ENCODE results near the gene CHRNB1.

CHRNB1 gene

DNA sequence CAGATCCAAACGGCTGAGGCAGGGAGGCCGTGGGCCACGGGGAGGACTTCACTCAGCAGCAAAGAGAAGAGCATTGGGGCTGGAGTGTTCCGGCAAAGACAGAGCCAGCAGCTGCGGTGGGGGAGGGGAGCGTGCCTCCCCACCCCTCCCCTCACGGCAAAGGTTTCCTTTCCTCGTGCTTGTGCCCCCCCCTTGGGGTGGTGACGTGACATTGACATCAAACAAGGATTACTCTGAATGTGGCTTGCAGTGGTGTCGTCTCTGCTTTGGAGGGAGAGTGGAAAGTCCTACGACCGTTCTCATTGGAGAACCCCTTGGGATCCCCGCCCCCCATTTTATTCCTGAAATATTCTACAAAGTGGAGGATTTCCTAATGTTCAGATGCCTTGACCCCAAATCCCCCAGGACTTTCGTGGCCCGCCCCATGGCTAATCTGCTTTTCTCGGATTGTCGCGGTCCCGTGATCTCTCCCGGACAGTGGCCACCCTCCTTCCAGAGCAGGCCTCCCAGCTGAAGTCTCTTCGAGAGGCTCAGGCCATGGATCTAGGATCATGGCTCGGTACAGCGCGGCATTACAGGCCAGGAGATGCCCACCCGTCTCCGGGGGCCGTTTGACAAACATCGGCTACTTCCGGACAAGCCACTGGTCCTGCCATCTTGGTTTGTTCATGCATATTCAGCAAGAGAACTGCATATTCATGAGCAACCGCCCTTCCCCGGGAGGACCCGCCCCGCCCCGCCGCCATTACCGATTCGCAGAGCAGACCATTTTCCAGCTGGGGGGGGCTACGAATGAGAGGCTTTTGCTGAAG, 38.6 kb downstream of the CHRNB1 start:
- peak; percentile 88 for DNase-seq (ENCODE audit: low read depth, low spot score)
- peak overlapping the region; percentile 81 for H3K4me3 ChIP-seq (ENCODE audit: low read depth, low read length)
- TF ChIP-seq, protein P1, sequence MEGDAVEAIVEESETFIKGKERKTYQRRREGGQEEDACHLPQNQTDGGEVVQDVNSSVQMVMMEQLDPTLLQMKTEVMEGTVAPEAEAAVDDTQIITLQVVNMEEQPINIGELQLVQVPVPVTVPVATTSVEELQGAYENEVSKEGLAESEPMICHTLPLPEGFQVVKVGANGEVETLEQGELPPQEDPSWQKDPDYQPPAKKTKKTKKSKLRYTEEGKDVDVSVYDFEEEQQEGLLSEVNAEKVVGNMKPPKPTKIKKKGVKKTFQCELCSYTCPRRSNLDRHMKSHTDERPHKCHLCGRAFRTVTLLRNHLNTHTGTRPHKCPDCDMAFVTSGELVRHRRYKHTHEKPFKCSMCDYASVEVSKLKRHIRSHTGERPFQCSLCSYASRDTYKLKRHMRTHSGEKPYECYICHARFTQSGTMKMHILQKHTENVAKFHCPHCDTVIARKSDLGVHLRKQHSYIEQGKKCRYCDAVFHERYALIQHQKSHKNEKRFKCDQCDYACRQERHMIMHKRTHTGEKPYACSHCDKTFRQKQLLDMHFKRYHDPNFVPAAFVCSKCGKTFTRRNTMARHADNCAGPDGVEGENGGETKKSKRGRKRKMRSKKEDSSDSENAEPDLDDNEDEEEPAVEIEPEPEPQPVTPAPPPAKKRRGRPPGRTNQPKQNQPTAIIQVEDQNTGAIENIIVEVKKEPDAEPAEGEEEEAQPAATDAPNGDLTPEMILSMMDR (IDR thresholded peaks at IDR 0.05; ENCODE audit: low read depth, low read length): no peak
- in situ Hi-C loops (cut with HindIII; ENCODE audit: low sequenced_read_pairs): no loop called here

DNA sequence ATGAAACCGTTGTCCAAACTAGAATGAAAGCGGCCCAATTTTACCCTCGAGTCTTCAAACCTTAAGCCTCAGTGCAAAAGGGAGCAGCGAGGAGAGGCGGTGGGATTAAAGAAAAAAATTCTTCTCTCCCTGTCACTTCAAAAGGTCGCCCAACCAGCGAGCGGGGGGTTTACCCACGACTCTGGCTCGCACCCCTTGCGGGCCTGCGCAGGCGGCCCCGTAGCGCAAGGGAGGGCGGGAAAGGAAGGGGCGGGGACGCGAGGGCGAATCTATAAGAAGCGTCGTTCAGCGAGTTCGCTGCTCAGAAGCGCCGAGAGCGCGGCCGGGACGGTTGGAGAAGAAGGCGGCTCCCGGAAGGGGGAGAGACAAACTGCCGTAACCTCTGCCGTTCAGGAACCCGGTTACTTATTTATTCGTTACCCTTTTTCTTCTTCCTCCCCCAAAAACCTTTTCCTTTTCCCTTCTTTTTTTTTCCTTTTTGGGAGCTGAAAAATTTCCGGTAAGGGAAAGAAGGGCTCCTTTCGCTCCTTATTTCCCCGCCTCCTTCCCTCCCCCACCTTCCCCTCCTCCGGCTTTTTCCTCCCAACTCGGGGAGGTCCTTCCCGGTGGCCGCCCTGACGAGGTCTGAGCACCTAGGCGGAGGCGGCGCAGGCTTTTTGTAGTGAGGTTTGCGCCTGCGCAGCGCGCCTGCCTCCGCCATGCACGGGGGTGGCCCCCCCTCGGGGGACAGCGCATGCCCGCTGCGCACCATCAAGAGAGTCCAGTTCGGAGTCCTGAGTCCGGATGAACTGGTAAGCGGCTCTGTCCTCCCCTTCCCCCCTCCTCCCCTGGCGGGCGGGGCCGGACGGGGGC, 39.4 kb downstream of the CHRNB1 start, which contains the start of gene POLR2A:
Gene POLR2A (plus strand): TSS at position 300 of the 852 bp plus-strand sequence.
- in situ Hi-C loops (cut with HindIII; ENCODE audit: low sequenced_read_pairs): no loop called here
- peak within 1 kb of the TSS; percentile 81 for H3K4me3 ChIP-seq (ENCODE audit: low read depth, low read length)
- DNase-seq (ENCODE audit: low read depth, low spot score): peak; percentile 99
- TF ChIP-seq, protein P1 (IDR thresholded peaks at IDR 0.05; ENCODE audit: low read depth, low read length): no peak

DNA sequence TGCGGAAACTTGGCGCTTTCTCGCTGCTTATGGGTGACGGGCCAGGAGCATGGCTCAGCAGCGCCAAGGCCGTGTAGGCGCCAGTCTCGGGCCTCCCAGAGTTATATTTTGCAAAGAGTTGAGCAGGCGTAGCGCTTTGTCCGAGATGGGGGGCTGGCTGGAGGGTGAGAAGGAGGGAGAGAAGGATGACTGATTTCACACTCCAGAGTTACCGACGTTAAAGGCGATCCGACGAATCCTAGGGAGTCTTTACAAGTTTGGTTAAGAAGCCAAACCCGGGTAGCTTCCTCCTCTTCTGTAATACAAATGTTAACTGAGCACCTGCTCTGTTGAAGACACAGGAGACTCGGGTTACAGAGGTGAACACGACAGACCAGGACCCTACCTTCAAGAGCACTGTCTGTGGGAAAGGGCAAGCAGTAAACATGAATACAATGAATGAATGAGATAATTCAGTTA, 40.1 kb downstream of the CHRNB1 start:
- TF ChIP-seq, protein P1 (IDR thresholded peaks at IDR 0.05; ENCODE audit: low read depth, low read length): peak; percentile 10

DNA sequence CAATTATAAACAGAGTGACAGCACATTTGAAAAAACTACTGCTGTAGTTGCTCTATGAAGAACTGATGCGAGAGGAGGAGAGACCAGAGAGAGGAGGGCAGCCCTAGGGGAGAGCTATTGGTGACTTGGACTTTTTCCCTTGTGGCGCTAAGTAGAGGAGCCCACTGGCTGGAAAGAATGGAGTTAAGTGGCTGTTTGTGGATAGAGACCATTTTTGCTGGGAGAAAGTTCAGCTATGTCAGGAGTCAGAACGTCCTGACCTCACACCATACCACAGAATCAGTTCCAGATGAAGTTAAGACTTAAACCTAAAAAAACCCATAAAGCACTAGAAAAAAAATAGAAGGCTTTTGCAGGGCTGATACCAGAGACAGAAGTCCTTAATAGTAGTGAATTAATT, 41.3 kb downstream of the CHRNB1 start:
- DNase-seq (ENCODE audit: low read depth, low spot score): peak; percentile 33

More for the DNA sequence above, 40.1 kb downstream of the CHRNB1 start:
- DNase-seq (ENCODE audit: low read depth, low spot score): no peak
- in situ Hi-C loops (cut with HindIII; ENCODE audit: low sequenced_read_pairs): no loop called here
- H3K4me3 ChIP-seq (ENCODE audit: low read depth, low read length): peak overlapping the region; percentile 81

DNA sequence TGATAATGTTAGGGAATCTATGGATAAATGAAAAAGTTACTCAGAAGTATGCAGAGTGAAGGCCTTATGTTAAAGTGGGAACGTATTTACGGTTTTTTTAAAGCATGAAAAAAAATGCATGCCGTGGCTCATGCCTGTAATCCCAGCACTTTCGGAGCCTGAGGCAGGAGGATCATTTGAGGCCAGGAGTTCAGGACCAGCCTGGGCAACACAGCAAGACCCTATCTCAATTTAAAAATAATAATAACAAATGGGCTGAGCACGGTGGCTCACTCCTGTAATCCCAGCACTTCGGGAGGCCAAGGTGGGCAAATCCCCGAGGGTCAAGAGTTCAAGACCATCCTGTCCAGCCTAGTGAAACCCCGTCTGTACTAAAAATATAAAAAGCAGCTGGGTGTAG, 45.3 kb downstream of the CHRNB1 start:
- no peak overlapping the region for H3K4me3 ChIP-seq (ENCODE audit: low read depth, low read length)
- in situ Hi-C loops (cut with HindIII; ENCODE audit: low sequenced_read_pairs): no loop called here
- TF ChIP-seq, protein P1 (IDR thresholded peaks at IDR 0.05; ENCODE audit: low read depth, low read length): no peak
- no peak for DNase-seq (ENCODE audit: low read depth, low spot score)

More for the DNA sequence above, 41.3 kb downstream of the CHRNB1 start:
- in situ Hi-C loops (cut with HindIII; ENCODE audit: low sequenced_read_pairs): no loop called here
- TF ChIP-seq, protein P1 (IDR thresholded peaks at IDR 0.05; ENCODE audit: low read depth, low read length): no peak
- peak overlapping the region; percentile 81 for H3K4me3 ChIP-seq (ENCODE audit: low read depth, low read length)

DNA sequence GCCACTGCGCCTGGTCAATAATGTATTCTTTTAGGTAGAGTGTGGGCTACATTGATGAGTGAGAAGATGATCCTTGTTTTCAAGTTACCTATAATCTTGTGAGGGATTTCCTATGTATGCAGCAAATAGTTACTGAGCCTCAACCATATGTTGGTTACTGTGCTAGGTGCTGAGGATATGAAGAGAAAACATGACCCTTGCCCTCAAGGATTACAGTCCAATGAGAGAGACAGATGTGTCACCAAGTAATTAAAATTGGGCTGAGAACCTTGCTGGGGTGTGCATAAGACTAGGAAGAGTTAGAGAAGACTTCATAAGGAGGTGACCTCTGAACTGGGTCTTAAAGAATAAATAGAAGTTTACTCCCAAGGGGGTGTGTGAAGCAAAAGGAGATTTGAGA, 46.7 kb downstream of the CHRNB1 start:
- DNase-seq (ENCODE audit: low read depth, low spot score): no peak
- in situ Hi-C loops (cut with HindIII; ENCODE audit: low sequenced_read_pairs): no loop called here
- no peak overlapping the region for H3K4me3 ChIP-seq (ENCODE audit: low read depth, low read length)
- TF ChIP-seq, protein P1 (IDR thresholded peaks at IDR 0.05; ENCODE audit: low read depth, low read length): no peak
